NCI-H146 (cell line): ENCODE data around the gene ATP2B3.

ENCODE experiments used
- DNase-seq: peaks from one replicate; lab custom pipeline; 2025; lab: John Stamatoyannopoulos, UW

Gene ATP2B3

GRCh38 chrX:153509592-153509991, 7.8 kb upstream of the ATP2B3 start:
- DNase-seq = no peak

- DNase-seq = no peak
Measured at GRCh38 chrX:153510383-153510782, 7.1 kb upstream of the ATP2B3 start.

GRCh38 chrX:153511784-153512500, 5.5 kb upstream of the ATP2B3 start:
- peak; percentile 50 for DNase-seq

- DNase-seq = no peak
Measured at GRCh38 chrX:153512501-153512893, 4.9 kb upstream of the ATP2B3 start.

- no peak for DNase-seq
Measured at GRCh38 chrX:153513265-153513664, 4.2 kb upstream of the ATP2B3 start.

GRCh38 chrX:153514259-153514658, 3.2 kb upstream of the ATP2B3 start:
- DNase-seq = no peak

- DNase-seq = no peak
Measured at GRCh38 chrX:153515435-153515834, 2.0 kb upstream of the ATP2B3 start.

- DNase-seq = no peak
Measured at GRCh38 chrX:153516073-153516472, 1.4 kb upstream of the ATP2B3 start.

- DNase-seq = no peak
Measured at GRCh38 chrX:153517946-153518834, 748 bp downstream of the ATP2B3 start.

- peak; percentile 43 for DNase-seq
Measured at GRCh38 chrX:153519569-153520286, 2.3 kb downstream of the ATP2B3 start.

GRCh38 chrX:153520287-153520917, 3.0 kb downstream of the ATP2B3 start:
- no peak for DNase-seq

GRCh38 chrX:153521034-153521433, 3.6 kb downstream of the ATP2B3 start:
- no peak for DNase-seq

GRCh38 chrX:153522259-153522658, 4.8 kb downstream of the ATP2B3 start:
- no peak for DNase-seq

GRCh38 chrX:153523269-153523668, 5.8 kb downstream of the ATP2B3 start:
- DNase-seq = no peak

- DNase-seq = no peak
Measured at GRCh38 chrX:153524234-153524633, 6.8 kb downstream of the ATP2B3 start.

- DNase-seq = no peak
Measured at GRCh38 chrX:153525451-153525850, 8.0 kb downstream of the ATP2B3 start.

GRCh38 chrX:153526042-153526441, 8.6 kb downstream of the ATP2B3 start:
- DNase-seq = no peak

GRCh38 chrX:153526801-153527200, 9.4 kb downstream of the ATP2B3 start:
- DNase-seq = peak; percentile 77

GRCh38 chrX:153527208-153527607, 9.8 kb downstream of the ATP2B3 start:
- DNase-seq = peak; percentile 83

- DNase-seq = no peak
Measured at GRCh38 chrX:153530411-153531129, 13.1 kb downstream of the ATP2B3 start.

GRCh38 chrX:153533091-153533490, 15.6 kb downstream of the ATP2B3 start:
- DNase-seq = no peak
